Osteocyte (in vitro differentiated cells): ENCODE data around the gene FGF1. TPM values are rescaled to one million over a fixed set of nuclear protein-coding genes. Genes with fewer than 3 reads are reported as not detected.

Experiments used
- DNase-seq: peaks from one replicate; pipeline ENCODE4 v3.0.0; 2021; ENCODE audit warnings: mixed read lengths; ENCODE audit not compliant: unreplicated experiment; ENCODE audit errors: extremely low spot score
- H3K27ac Mint-ChIP-seq: one replicate; pipeline ENCODE4 v1.8.0; 2021; ENCODE audit warnings: mild to moderate bottlenecking, mixed read lengths; ENCODE audit not compliant: unreplicated experiment
- H3K27me3 Mint-ChIP-seq: one replicate; pipeline ENCODE4 v1.8.0; 2021; ENCODE audit warnings: mixed read lengths; ENCODE audit not compliant: unreplicated experiment
- H3K36me3 Mint-ChIP-seq: one replicate; pipeline ENCODE4 v1.8.0; 2021; ENCODE audit warnings: mixed read lengths; ENCODE audit not compliant: unreplicated experiment
- H3K4me1 Mint-ChIP-seq: one replicate; pipeline ENCODE4 v1.8.0; 2021; ENCODE audit warnings: mixed read lengths; ENCODE audit not compliant: unreplicated experiment
- H3K4me3 Mint-ChIP-seq: one replicate; pipeline ENCODE4 v1.8.0; 2021; ENCODE audit warnings: mild to moderate bottlenecking, moderate library complexity, mixed read lengths; ENCODE audit not compliant: unreplicated experiment
- H3K9me3 Mint-ChIP-seq: one replicate; pipeline ENCODE4 v1.8.0; 2021; ENCODE audit warnings: mixed read lengths; ENCODE audit not compliant: unreplicated experiment
- total RNA-seq: library from RNA; stranded (reverse); gene quantifications from 2 replicates; pipeline ENCODE4 v1.2.1, GENCODE V29; 2021
- TF ChIP-seq, protein P1 (sequence below): fragments of 200-600 bp; sonication (generic); IDR thresholded peaks from 2 replicates; pipeline ENCODE4 v1.5.0; 2021; ENCODE audit warnings: antibody characterized with exemption, mild to moderate bottlenecking, moderate library complexity

FGF1 gene
- total RNA-seq, 1 donor from 2014 or later: 1.5 TPM

DNA sequence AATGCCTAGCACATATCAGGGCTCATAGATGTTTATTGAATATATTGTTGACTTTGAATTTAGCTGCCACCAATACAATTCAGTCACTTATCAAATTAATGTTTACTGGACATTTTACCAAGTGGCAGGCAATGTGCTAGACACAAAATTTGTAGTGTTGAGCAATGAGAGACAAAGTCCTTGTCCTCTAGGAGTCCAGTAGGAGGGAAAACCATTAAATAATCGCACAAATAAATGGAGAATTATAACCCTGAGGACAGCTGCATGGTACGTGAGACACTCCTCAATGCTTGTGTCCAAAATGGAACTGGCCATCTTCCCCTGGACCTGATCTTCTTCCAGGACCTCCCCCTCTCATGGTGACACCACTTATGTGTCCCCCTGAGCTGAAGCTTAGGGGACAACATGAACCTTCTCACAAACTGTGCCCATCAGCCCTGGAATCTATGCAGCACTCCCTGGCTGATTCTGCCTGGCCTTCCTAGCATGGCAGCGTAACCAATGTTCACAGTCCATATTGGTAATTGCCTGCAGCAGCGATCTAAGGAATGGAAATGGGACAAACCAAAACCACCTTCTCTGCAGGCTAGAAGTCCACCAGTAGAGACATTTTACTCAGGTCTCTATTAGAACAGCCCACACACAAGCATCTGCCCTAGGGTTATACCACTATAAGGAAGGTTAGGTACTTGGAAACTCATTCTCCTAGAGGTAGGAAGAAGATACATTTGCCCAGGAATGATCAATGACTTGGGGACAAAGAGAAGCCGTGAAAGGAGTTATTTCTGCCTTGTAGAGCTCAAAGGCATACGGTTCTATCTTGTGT lies 75.5 kb downstream of the FGF1 start:
- TF ChIP-seq, protein P1, sequence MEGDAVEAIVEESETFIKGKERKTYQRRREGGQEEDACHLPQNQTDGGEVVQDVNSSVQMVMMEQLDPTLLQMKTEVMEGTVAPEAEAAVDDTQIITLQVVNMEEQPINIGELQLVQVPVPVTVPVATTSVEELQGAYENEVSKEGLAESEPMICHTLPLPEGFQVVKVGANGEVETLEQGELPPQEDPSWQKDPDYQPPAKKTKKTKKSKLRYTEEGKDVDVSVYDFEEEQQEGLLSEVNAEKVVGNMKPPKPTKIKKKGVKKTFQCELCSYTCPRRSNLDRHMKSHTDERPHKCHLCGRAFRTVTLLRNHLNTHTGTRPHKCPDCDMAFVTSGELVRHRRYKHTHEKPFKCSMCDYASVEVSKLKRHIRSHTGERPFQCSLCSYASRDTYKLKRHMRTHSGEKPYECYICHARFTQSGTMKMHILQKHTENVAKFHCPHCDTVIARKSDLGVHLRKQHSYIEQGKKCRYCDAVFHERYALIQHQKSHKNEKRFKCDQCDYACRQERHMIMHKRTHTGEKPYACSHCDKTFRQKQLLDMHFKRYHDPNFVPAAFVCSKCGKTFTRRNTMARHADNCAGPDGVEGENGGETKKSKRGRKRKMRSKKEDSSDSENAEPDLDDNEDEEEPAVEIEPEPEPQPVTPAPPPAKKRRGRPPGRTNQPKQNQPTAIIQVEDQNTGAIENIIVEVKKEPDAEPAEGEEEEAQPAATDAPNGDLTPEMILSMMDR: no peak
- DNase-seq: no peak
- H3K4me1 Mint-ChIP-seq: peaks cover 7% of the 10 kb centered on the region
- H3K4me3 Mint-ChIP-seq: no peak overlapping the region
- no peaks in the 10 kb centered on the region for H3K27me3 Mint-ChIP-seq
- no peaks in the 10 kb centered on the region for H3K9me3 Mint-ChIP-seq
- H3K36me3 Mint-ChIP-seq: no peaks in the 10 kb centered on the region
- H3K27ac Mint-ChIP-seq: no peak overlapping the region

DNA sequence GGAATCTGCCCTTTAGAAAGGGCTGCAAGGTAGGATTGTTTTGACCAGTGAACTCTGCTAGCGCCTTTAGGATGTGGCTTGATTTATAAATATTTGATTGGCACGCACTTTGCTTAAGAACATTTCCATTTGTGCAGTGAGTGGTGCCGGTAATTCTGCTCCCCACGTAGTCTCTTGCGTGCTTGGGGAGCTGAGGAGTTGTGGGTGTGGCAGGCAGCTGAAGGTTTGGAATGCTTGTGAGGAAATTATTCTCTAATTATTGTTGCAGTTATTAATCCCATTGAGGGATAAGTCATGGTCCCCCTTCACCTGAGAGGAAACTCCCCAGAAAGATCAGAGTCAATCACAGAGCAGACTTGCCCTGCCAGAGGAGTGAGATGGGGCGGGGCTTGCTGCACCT lies 76.7 kb downstream of the FGF1 start:
- Mint-ChIP-seq H3K36me3 (no peaks in the 10 kb centered on the region), H3K27ac (no peak overlapping the region), H3K9me3 (no peaks in the 10 kb centered on the region), H3K4me3 (no peak overlapping the region), H3K27me3 (no peaks in the 10 kb centered on the region), H3K4me1 (peaks cover 9% of the 10 kb centered on the region)
- TF ChIP-seq, protein P1: no peak
- DNase-seq: no peak

DNA sequence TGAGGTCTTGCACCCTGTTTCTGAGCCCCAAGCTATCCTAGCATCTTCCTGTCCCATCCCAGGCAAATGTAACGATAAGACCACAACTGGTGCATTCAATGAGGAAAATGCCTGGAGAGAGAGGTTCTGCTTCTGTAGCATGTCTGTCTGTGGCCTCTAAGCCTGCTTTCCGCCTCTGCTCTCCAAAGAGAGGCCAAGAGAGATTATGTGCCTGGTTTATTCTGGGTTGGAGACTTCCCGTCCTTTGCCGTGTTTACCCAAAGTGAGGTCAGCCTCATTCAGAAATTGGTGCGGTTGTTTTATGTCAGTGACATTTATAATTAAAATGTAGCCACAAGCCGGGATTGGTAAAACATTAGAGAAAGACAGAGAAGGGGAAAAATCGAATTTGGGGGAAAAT lies 77.8 kb downstream of the FGF1 start:
- no peaks in the 10 kb centered on the region for H3K27me3 Mint-ChIP-seq
- no peak for DNase-seq
- H3K36me3 Mint-ChIP-seq: no peaks in the 10 kb centered on the region
- H3K27ac Mint-ChIP-seq: no peak overlapping the region
- no peak overlapping the region for H3K4me3 Mint-ChIP-seq
- H3K4me1 Mint-ChIP-seq: peaks cover 9% of the 10 kb centered on the region
- TF ChIP-seq, protein P1: no peak
- H3K9me3 Mint-ChIP-seq: no peaks in the 10 kb centered on the region

DNA sequence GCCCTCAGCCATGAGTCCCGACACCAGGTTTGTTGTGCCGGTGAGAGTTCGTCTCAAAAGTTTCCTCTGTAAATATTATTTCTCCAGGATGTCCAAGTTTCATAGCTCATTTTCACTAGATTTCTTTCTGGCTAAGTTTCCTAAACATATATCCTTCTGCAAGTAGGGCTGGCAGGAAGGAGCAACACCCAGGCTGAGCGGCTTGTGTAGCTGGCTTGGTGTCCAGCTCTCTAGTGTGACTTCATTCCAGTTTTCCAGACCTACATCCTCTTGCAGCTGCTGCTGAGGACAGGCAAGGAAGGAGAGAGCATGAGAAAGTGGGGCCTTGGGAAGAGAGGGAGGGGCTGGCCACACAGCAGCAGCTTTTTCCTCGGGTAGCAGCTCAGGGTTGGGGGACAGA lies 80.3 kb downstream of the FGF1 start:
- Mint-ChIP-seq H3K27me3 (no peaks in the 10 kb centered on the region), H3K27ac (peak overlapping the region; percentile 46), H3K4me1 (peaks cover 24% of the 10 kb centered on the region), H3K4me3 (no peak overlapping the region), H3K9me3 (no peaks in the 10 kb centered on the region), H3K36me3 (no peaks in the 10 kb centered on the region)
- TF ChIP-seq, protein P1: no peak
- no peak for DNase-seq

DNA sequence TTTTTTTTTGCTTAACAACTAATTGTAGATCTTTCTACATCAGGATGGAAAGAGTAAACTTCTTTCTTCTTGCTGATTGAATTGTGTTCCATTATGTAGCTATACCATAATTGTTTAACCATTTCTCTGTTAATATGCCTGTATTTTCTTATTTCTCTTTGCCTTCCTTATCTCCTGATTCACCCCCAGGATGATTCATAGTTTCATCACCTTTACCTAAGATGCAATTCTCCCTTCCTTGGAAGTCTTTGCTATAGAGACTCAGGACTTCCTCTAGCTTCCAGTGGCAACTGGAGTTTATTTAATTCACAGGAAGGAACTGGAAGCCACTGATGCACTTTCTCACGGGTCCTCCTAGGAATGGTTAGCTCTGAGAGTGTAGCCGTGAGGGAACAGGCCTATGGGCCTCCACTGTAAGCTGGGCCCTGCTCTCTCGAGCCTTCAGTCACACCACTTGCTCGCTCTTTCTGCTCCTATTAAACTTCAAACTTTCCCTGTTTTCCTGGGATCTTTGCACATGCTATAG lies 83.1 kb downstream of the FGF1 start:
- Mint-ChIP-seq H3K27me3 (no peaks in the 10 kb centered on the region), H3K4me1 (peaks cover 49% of the 10 kb centered on the region), H3K36me3 (no peaks in the 10 kb centered on the region), H3K27ac (no peak overlapping the region), H3K4me3 (no peak overlapping the region), H3K9me3 (no peaks in the 10 kb centered on the region)
- no peak for DNase-seq
- TF ChIP-seq, protein P1: no peak
